GM18511 (cell line): ENCODE data around the gene WDR64.
"Not testable (repeated sequence)": the region's sequence is repeated elsewhere in the genome, so short reads cannot be mapped to it uniquely, and the experiment has no call there.

Experiments used
- ATAC-seq: cut with Tn5 transposase; IDR thresholded peaks from one replicate; pipeline ENCODE4 v1.9.1; 2021; ENCODE audit warnings: mild to moderate bottlenecking, moderate library complexity; ENCODE audit not compliant: unreplicated experiment

Gene WDR64

GRCh38 chr1:241698177-241698576, 46.1 kb downstream of the WDR64 start:
- no peak for ATAC-seq

GRCh38 chr1:241701483-241702295, 49.6 kb downstream of the WDR64 start:
- ATAC-seq = no peak

GRCh38 chr1:241702442-241703373, 50.6 kb downstream of the WDR64 start:
- no peak for ATAC-seq

GRCh38 chr1:241703739-241704138, 51.7 kb downstream of the WDR64 start:
- not testable (repeated sequence) for ATAC-seq

GRCh38 chr1:241706257-241706656, 54.2 kb downstream of the WDR64 start:
- ATAC-seq = no peak

GRCh38 chr1:241706967-241707366, 54.9 kb downstream of the WDR64 start:
- ATAC-seq = no peak

- no peak for ATAC-seq
Observed at GRCh38 chr1:241707442-241707841, 55.4 kb downstream of the WDR64 start.

- no peak for ATAC-seq
Observed at GRCh38 chr1:241711326-241711725, 59.2 kb downstream of the WDR64 start.

GRCh38 chr1:241713316-241713715, 61.2 kb downstream of the WDR64 start:
- ATAC-seq = no peak

- no peak for ATAC-seq
Observed at GRCh38 chr1:241714321-241715218, 62.5 kb downstream of the WDR64 start.

- ATAC-seq = no peak
Observed at GRCh38 chr1:241715435-241715834, 63.4 kb downstream of the WDR64 start.

- no peak for ATAC-seq
Observed at GRCh38 chr1:241715956-241716355, 63.9 kb downstream of the WDR64 start.

GRCh38 chr1:241716915-241717656, 65.0 kb downstream of the WDR64 start:
- no peak for ATAC-seq

GRCh38 chr1:241717975-241718374, 65.9 kb downstream of the WDR64 start:
- no peak for ATAC-seq

- ATAC-seq = no peak
Observed at GRCh38 chr1:241721011-241721410, 68.9 kb downstream of the WDR64 start.

GRCh38 chr1:241722947-241723346, 70.9 kb downstream of the WDR64 start:
- ATAC-seq = no peak

- no peak for ATAC-seq
Observed at GRCh38 chr1:241724741-241725356, 72.8 kb downstream of the WDR64 start.

- no peak for ATAC-seq
Observed at GRCh38 chr1:241730031-241730430, 78.0 kb downstream of the WDR64 start.

GRCh38 chr1:241733899-241734298, 81.8 kb downstream of the WDR64 start:
- ATAC-seq = no peak

GRCh38 chr1:241734533-241734932, 82.5 kb downstream of the WDR64 start:
- ATAC-seq = no peak
